A673 (cell line): Measurements from ENCODE around the gene CR2.

Experiments
- CTCF ChIP-seq: fragments of 300-800, 200-600 bp; sonication (generic); conservative IDR thresholded peaks from 2 replicates; pipeline ENCODE4 v1.5.1; 2017; ENCODE audit warnings: low read depth, mild to moderate bottlenecking, antibody characterized with exemption, low read length, moderate library complexity, mixed read lengths
- EZH2 ChIP-seq: fragments of 200-600 bp; sonication (generic); IDR thresholded peaks from 2 replicates; pipeline ENCODE4 v1.6.1; 2017; ENCODE audit warnings: borderline replicate concordance, low read depth, mild to moderate bottlenecking, mixed read lengths, antibody characterized with exemption, low read length; ENCODE audit not compliant: poor library complexity, severe bottlenecking

GRCh38 chr1:207440626-207441025 is 13.5 kb upstream of the CR2 start:
- TF ChIP-seq CTCF: no peak
- no peak for TF ChIP-seq EZH2
